SH-SY5Y (cell line): ENCODE results near the gene ATP10B.

ENCODE experiments used
- GATA2 ChIP-seq: IDR thresholded peaks from 2 replicates; pipeline ENCODE4 v1.6.1; 2011; ENCODE audit warnings: mild to moderate bottlenecking, low read depth, low read length
- GATA3 ChIP-seq: IDR thresholded peaks from 2 replicates; pipeline ENCODE4 v1.6.1; 2011; ENCODE audit warnings: low read depth, mild to moderate bottlenecking, low read length, moderate library complexity

GRCh38 chr5:160805376-160805775 lies 46.6 kb downstream of the ATP10B start:
- TF ChIP-seq GATA3 (no peak), GATA2 (no peak)
